Mucosa of rectum (tissue), 2 donors: ENCODE results near the gene INAFM1.
"Not testable (repeated sequence)": the region's sequence is repeated elsewhere in the genome, so short reads cannot be mapped to it uniquely, and the experiment has no call there.

Experiments used
- H3K27ac ChIP-seq, 2 donors: one replicate each; pipeline ENCODE4 v1.7.0; 2013; ENCODE audit warnings: inconsistent platforms in 2 of 2, low read depth in 2 of 2, low read length in 2 of 2
- H3K27me3 ChIP-seq, 2 donors: one replicate each; pipeline ENCODE4 v1.7.0; 2013; ENCODE audit warnings: low read length in 2 of 2; ENCODE audit not compliant: control insufficient read depth in 2 of 2, insufficient read depth in 2 of 2
- H3K36me3 ChIP-seq, 2 donors: one replicate each; pipeline ENCODE4 v1.7.0; 2013; ENCODE audit warnings: low read length in 2 of 2; ENCODE audit not compliant: control insufficient read depth in 2 of 2, insufficient read depth in 2 of 2
- H3K4me1 ChIP-seq, 2 donors: one replicate each; pipeline ENCODE4 v1.7.0; 2013; ENCODE audit warnings: low read length in 2 of 2, mild to moderate bottlenecking in 1 of 2; ENCODE audit not compliant: control insufficient read depth in 2 of 2, insufficient read depth in 2 of 2
- H3K4me3 ChIP-seq, 2 donors: one replicate each; pipeline ENCODE4 v1.7.0; 2013; ENCODE audit warnings: low read length in 2 of 2
- H3K9ac ChIP-seq, 2 donors: one replicate each; pipeline ENCODE4 v1.7.0; 2013; ENCODE audit warnings: low read length in 2 of 2, low read depth in 1 of 2, mild to moderate bottlenecking in 1 of 2
- H3K9me3 ChIP-seq, 2 donors: one replicate each; pipeline ENCODE4 v1.7.0; 2013; ENCODE audit warnings: low read length in 2 of 2; ENCODE audit not compliant: control insufficient read depth in 2 of 2
- donor health status: healthy.
- donor health status: Normal muscosa, but diverticular disease.

Gene INAFM1

DNA sequence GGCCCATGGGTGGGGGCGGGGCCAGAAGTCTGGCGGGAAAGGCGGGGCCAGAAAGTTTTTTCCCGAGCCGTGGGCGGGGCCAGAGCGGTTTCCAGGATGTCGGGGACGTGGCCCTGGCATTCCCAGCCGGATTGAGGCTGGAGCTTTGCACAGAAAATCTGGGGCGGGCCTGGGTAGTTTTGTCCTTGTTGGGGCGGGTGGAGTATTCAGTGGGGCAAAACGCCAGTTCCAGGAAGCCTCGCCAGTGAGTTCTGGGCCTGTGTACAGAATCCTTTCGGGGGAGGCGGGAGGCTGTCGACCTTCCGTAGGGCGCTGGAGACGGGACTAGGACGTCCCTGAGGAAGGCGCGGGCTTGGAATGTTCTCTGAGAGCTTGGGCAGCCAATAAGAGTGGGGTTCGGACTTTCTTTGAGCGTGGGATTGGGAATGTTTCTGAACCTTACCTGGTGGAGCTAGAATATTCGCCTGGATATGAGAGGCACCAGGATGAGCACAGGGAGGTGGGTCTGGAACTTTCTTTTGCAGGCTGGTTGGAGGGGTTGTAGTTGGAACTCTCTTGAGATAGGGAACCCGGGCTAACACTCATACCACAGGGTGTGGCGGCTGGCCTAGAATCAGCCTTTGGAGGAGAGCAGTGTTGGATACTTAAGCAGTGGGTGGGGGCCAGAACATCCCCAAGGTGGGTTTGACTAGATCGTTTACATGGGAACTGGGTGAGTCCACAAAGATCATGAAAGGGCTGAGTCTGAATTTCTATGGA is 17.1 kb upstream of the INAFM1 start:
- Histone ChIP-seq H3K27ac (peak overlapping the region; percentile 85 to 93), H3K36me3 (peaks cover 28 to 31% of the 10 kb centered on the region in 2 donors), H3K27me3 (no peaks in the 10 kb centered on the region), H3K9ac (peak overlapping the region; percentile 18 to 70), H3K4me3 (peak overlapping the region; percentile 59 to 64), H3K4me1 (peaks cover 17 to 19% of the 10 kb centered on the region in 2 donors), H3K9me3 (no peaks in the 10 kb centered on the region)

GRCh38 chr19:47258434-47258833 is 16.3 kb upstream of the INAFM1 start:
- Histone ChIP-seq H3K27me3 (no peaks in the 10 kb centered on the region), H3K4me1 (peaks cover 17 to 19% of the 10 kb centered on the region in 2 donors), H3K4me3 (peak overlapping the region in 1 of 2 donors; percentile 59), H3K36me3 (peaks cover 33 to 34% of the 10 kb centered on the region in 2 donors), H3K9ac (peak overlapping the region; percentile 18 to 70), H3K27ac (no peak overlapping the region), H3K9me3 (no peaks in the 10 kb centered on the region)

DNA sequence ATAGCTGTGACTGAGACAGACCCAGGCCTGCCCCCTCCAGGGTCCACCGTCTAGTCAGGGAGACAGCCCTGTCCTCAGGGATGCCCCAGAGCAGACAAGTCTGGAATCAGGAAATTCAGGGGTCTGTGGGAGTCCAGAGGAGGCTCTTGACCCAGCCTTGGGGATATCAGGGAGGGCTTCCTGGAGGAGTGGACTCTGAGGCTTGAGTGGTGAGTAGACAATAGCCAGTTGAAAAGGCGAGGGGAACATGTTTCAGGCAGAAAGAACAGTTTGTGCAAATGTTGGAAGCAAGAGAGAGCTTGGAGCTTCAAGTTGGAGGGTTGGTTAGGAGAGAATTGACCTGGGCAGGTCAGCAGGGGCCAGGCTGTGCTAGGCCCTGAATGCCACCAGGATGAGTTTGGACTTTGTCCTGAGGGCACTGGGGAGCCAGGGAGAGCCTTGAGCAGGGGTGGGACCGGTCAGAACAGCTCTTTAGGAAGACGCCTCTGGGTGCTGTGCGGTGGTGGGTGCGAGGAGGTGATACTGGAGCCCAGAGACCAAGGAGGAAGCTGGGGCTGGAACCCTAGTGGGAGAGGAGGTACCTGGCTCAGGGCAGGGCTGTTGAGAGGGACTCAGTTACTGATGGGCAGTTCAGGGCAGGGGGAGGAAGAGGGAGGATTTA is 15.7 kb upstream of the INAFM1 start:
- H3K4me1 ChIP-seq = peaks cover 17 to 19% of the 10 kb centered on the region in 2 donors
- peaks cover 33 to 34% of the 10 kb centered on the region in 2 donors for H3K36me3 ChIP-seq
- no peak overlapping the region for H3K9ac ChIP-seq
- H3K27ac ChIP-seq = no peak overlapping the region
- no peak overlapping the region for H3K4me3 ChIP-seq
- H3K9me3 ChIP-seq = no peaks in the 10 kb centered on the region
- no peaks in the 10 kb centered on the region for H3K27me3 ChIP-seq

GRCh38 chr19:47260476-47260875 is 14.2 kb upstream of the INAFM1 start:
- H3K9ac ChIP-seq = no peak overlapping the region
- peaks cover 17 to 19% of the 10 kb centered on the region in 2 donors for H3K4me1 ChIP-seq
- H3K27ac ChIP-seq = no peak overlapping the region
- H3K36me3 ChIP-seq = peaks cover 39 to 48% of the 10 kb centered on the region in 2 donors
- no peaks in the 10 kb centered on the region for H3K27me3 ChIP-seq
- H3K9me3 ChIP-seq = no peaks in the 10 kb centered on the region
- H3K4me3 ChIP-seq = no peak overlapping the region

- H3K27me3 ChIP-seq, H3K4me3 ChIP-seq, H3K9ac ChIP-seq, H3K9me3 ChIP-seq, H3K27ac ChIP-seq: not testable (repeated sequence)
- H3K4me1 ChIP-seq = peaks cover 16 to 17% of the 10 kb centered on the region in 2 donors
- peaks cover 47 to 57% of the 10 kb centered on the region in 2 donors for H3K36me3 ChIP-seq
Measured at GRCh38 chr19:47261946-47262793, 12.5 kb upstream of the INAFM1 start.

DNA sequence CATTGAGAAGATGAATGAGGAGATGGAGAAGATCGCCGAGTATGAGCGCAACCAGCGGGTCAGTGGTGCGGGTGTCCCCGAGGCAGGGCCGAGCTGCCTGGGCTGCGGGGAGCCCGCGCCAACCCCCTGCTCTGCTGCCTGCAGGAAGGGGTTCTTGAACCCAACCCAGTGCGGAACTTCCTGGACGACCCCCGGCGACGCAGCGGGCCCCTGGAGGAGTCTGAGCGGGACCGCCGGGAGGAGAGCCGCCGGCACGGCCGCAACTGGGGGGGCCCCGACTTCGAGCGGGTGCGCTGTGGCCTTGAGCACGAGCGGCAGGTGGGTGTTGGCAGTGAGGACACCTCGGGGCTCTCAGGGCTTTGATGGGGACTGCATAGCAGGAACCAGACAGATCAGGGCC is 10.1 kb upstream of the INAFM1 start:
- Histone ChIP-seq H3K27ac (no peak overlapping the region), H3K27me3 (no peaks in the 10 kb centered on the region), H3K4me3 (no peak overlapping the region), H3K9ac (no peak overlapping the region), H3K4me1 (no peaks in the 10 kb centered on the region), H3K9me3 (no peaks in the 10 kb centered on the region), H3K36me3 (peaks cover 38 to 58% of the 10 kb centered on the region in 2 donors)

- Histone ChIP-seq H3K9ac (no peak overlapping the region), H3K27me3 (no peaks in the 10 kb centered on the region), H3K27ac (no peak overlapping the region), H3K4me3 (no peak overlapping the region), H3K4me1 (no peaks in the 10 kb centered on the region), H3K36me3 (peaks cover 34 to 53% of the 10 kb centered on the region in 2 donors), H3K9me3 (no peaks in the 10 kb centered on the region)
Measured at GRCh38 chr19:47266401-47266941, 8.2 kb upstream of the INAFM1 start.

DNA sequence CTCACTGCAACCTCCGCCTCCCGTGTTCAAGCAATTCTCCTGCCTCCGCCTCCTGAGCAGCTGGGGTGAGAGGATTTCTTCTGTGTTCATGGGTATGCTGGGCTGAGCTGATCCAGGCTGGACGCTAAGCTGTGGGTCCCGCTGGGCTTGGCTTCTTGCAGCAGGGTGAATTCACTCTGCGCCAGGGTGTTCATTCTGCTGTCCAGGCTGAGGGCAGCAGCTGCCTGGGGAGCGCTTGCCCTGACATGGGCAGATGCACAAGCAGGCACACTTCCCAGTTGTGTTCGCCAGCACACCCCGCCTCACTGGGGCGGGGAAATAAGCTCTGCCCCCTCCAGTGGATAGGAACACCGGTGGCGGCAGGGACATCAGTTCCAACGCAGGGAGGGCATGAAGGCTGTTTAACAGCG is 7.3 kb upstream of the INAFM1 start:
- H3K27ac ChIP-seq = no peak overlapping the region

DNA sequence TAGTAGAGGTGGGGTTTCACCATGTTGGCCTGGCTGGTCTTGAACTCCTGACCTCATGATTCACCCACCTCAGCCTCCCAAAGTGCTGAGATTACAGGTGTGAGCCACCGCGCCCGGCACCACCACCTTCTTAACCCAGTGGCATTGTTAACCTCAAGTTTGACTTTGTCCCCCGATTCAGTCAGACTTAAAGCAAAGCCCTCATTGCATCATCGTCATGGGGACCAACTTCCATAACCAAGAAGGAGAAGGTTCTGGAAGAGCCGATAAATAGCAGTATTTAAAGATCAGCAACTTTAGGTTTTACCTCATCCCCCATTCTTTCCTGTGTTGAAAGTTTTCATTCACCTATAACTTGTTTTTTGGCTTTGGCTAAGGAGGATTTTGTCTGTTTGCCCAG is 6.7 kb upstream of the INAFM1 start:
- Histone ChIP-seq H3K36me3 (peaks cover 29 to 52% of the 10 kb centered on the region in 2 donors), H3K9ac (no peak overlapping the region), H3K27ac (no peak overlapping the region), H3K4me3 (no peak overlapping the region), H3K4me1 (peaks cover 0 to 4% of the 10 kb centered on the region in 2 donors), H3K27me3 (no peaks in the 10 kb centered on the region), H3K9me3 (no peaks in the 10 kb centered on the region)

More for the DNA sequence above, 7.3 kb upstream of the INAFM1 start:
- no peaks in the 10 kb centered on the region for H3K9me3 ChIP-seq
- no peak overlapping the region for H3K9ac ChIP-seq
- H3K36me3 ChIP-seq = peaks cover 32 to 56% of the 10 kb centered on the region in 2 donors
- H3K4me1 ChIP-seq = no peaks in the 10 kb centered on the region
- no peak overlapping the region for H3K4me3 ChIP-seq
- no peaks in the 10 kb centered on the region for H3K27me3 ChIP-seq
